Dermis microvascular lymphatic vessel endothelial cell (primary cell): ENCODE results near the gene SLC2A13. TPM values are rescaled to one million over a fixed set of nuclear protein-coding genes. Genes with fewer than 3 reads are reported as not detected.
"Not testable (repeated sequence)": the region's sequence is repeated elsewhere in the genome, so short reads cannot be mapped to it uniquely, and the experiment has no call there.

Experiments used
- DNase-seq, 2 donors: peaks; one replicate each; pipeline versions ENCODE4 v3.0.0 to v3.0.0-alpha.2; 2010; ENCODE audit warnings: low read depth in 2 of 2
- total RNA-seq: library from RNA; depleted of rRNA; stranded (reverse); fragments of >200 nt; gene quantifications from 2 replicates; pipeline ENCODE4 v1.2.1, GENCODE V29; 2014

The SLC2A13 gene
- total RNA-seq, 1 donor from 2014 or later, result 4.7 TPM

- no peak for DNase-seq
Measured at GRCh38 chr12:40038619-40039018, 67.3 kb downstream of the SLC2A13 start.

- no peak for DNase-seq
Measured at GRCh38 chr12:40034712-40035111, 71.2 kb downstream of the SLC2A13 start.

GRCh38 chr12:40034156-40034555 is 71.7 kb downstream of the SLC2A13 start:
- DNase-seq, result no peak

- DNase-seq, result no peak
Measured at GRCh38 chr12:40033242-40033630, 72.6 kb downstream of the SLC2A13 start.

- no peak for DNase-seq
Measured at GRCh38 chr12:40032433-40033241, 73.2 kb downstream of the SLC2A13 start.

- no peak for DNase-seq
Measured at GRCh38 chr12:40031965-40032364, 73.9 kb downstream of the SLC2A13 start.

GRCh38 chr12:40030970-40031369 is 74.9 kb downstream of the SLC2A13 start:
- not testable (repeated sequence) for DNase-seq

GRCh38 chr12:40028296-40028695 is 77.6 kb downstream of the SLC2A13 start:
- DNase-seq, result no peak

- DNase-seq, result no peak
Measured at GRCh38 chr12:40022850-40023249, 83.0 kb downstream of the SLC2A13 start.

GRCh38 chr12:40020261-40020691 is 85.6 kb downstream of the SLC2A13 start:
- DNase-seq, result no peak

- no peak for DNase-seq
Measured at GRCh38 chr12:40017488-40017887, 88.4 kb downstream of the SLC2A13 start.

- DNase-seq, result no peak
Measured at GRCh38 chr12:40016980-40017379, 88.9 kb downstream of the SLC2A13 start.

GRCh38 chr12:40015881-40016280 is 90.0 kb downstream of the SLC2A13 start:
- no peak for DNase-seq

- DNase-seq, result no peak
Measured at GRCh38 chr12:40015345-40015744, 90.5 kb downstream of the SLC2A13 start.

- DNase-seq, result no peak
Measured at GRCh38 chr12:40013847-40014246, 92.0 kb downstream of the SLC2A13 start.

GRCh38 chr12:40013292-40013691 is 92.6 kb downstream of the SLC2A13 start:
- no peak for DNase-seq

- DNase-seq, result no peak
Measured at GRCh38 chr12:40012711-40013110, 93.2 kb downstream of the SLC2A13 start.

GRCh38 chr12:40011775-40012129 is 94.1 kb downstream of the SLC2A13 start:
- DNase-seq, result no peak

- peak; percentile 60 to 65 for DNase-seq
Measured at GRCh38 chr12:40010899-40011774, 94.7 kb downstream of the SLC2A13 start.

- DNase-seq, result no peak
Measured at GRCh38 chr12:40002178-40003169, 103.4 kb downstream of the SLC2A13 start.

GRCh38 chr12:40001406-40001805 is 104.5 kb downstream of the SLC2A13 start:
- no peak for DNase-seq
